CMK (cell line): Measurements from ENCODE around the gene SLC7A8.
A peak's percentile ranks its signal among the peaks of the same experiment; 100 is the strongest.
"Not testable (repeated sequence)": the region's sequence is repeated elsewhere in the genome, so short reads cannot be mapped to it uniquely, and the experiment has no call there.

Source experiments
- DNase-seq: peaks from one replicate; pipeline ENCODE4 v3.0.0-alpha.2; 2010; ENCODE audit warnings: low read depth

Gene SLC7A8

GRCh38 chr14:23114120-23114458, 69.4 kb downstream of the SLC7A8 start:
- DNase-seq = no peak

GRCh38 chr14:23113431-23114119, 69.9 kb downstream of the SLC7A8 start:
- DNase-seq = no peak

- peak; percentile 82 for DNase-seq
These were observed 70.9 kb downstream of the SLC7A8 start for GRCh38 chr14:23112359-23113178.

GRCh38 chr14:23110579-23111365, 72.7 kb downstream of the SLC7A8 start:
- DNase-seq = no peak

GRCh38 chr14:23109769-23110168, 73.7 kb downstream of the SLC7A8 start:
- DNase-seq = no peak

GRCh38 chr14:23108169-23108568, 75.3 kb downstream of the SLC7A8 start:
- DNase-seq = not testable (repeated sequence)

GRCh38 chr14:23107620-23108019, 75.8 kb downstream of the SLC7A8 start:
- not testable (repeated sequence) for DNase-seq

GRCh38 chr14:23106747-23107045, 76.8 kb downstream of the SLC7A8 start:
- no peak for DNase-seq

- no peak for DNase-seq
These were observed 78.1 kb downstream of the SLC7A8 start for GRCh38 chr14:23105348-23105824.

GRCh38 chr14:23104591-23105347, 78.7 kb downstream of the SLC7A8 start, which contains the start of gene CIROP:
Gene CIROP, minus strand, starts transcription at chr14:23104989. Its CDS starts 69 bp downstream, at chr14:23104920.
- DNase-seq = no peak

GRCh38 chr14:23104070-23104590, 79.3 kb downstream of the SLC7A8 start:
- DNase-seq = no peak

GRCh38 chr14:23103581-23103980, 79.9 kb downstream of the SLC7A8 start:
- no peak for DNase-seq

GRCh38 chr14:23102801-23103200, 80.7 kb downstream of the SLC7A8 start:
- DNase-seq = no peak

GRCh38 chr14:23101986-23102625, 81.4 kb downstream of the SLC7A8 start:
- DNase-seq = no peak

GRCh38 chr14:23101213-23101970, 82.1 kb downstream of the SLC7A8 start:
- DNase-seq = no peak

- no peak for DNase-seq
These were observed 84.1 kb downstream of the SLC7A8 start for GRCh38 chr14:23099212-23099861.

GRCh38 chr14:23097786-23098185, 85.7 kb downstream of the SLC7A8 start:
- DNase-seq = no peak

- peak; percentile 93 for DNase-seq
These were observed 88.0 kb downstream of the SLC7A8 start, which contains the start of gene C14orf119 for GRCh38 chr14:23095196-23096108. Gene C14orf119, plus strand, starts transcription at chr14:23095505. Its CDS starts 2,154 bp downstream, at chr14:23097659.
